HepG2 (cell line): Measurements from ENCODE around the gene KCTD5. TPM values are rescaled to one million over a fixed set of nuclear protein-coding genes. Genes with fewer than 3 reads are reported as not detected.
A peak's percentile ranks its signal among the peaks of the same experiment; 100 is the strongest.
"Not testable (repeated sequence)": the region's sequence is repeated elsewhere in the genome, so short reads cannot be mapped to it uniquely, and the experiment has no call there.

Source experiments
- ATAC-seq: fragments of 200-7000 bp; cut with Tn5 transposase; 3 replicates; pipeline ENCODE4 v1.9.1; 2020; ENCODE audit warnings: mild to moderate bottlenecking, moderate library complexity
- BruUV-seq: library from RNA; stranded (reverse); fragments of 400-500 nt; replicated peaks from 2 replicates; lab custom pipeline; 2021; lab: Mats Ljungman, UMichigan
- CTCF ChIA-PET: fragments of 300-600 bp; formaldehyde crosslinking; extraction: SDS; loops from one replicate; lab custom pipeline; 2021; ENCODE audit warnings: low total read pairs, inconsistent platforms, low intra/inter-chr PET ratio; lab: Yijun Ruan, JAX
- POLR2A ChIA-PET: fragments of 350-600 bp; sonication (Branson Sonifier 250); formaldehyde crosslinking; loops from one replicate; lab custom pipeline; 2020; ENCODE audit warnings: antibody characterized with exemption, inconsistent platforms; lab: Yijun Ruan, JAX
- DNase-seq: peaks from one replicate; pipeline ENCODE4 v3.0.0-alpha.2; 2015; ENCODE audit warnings: low spot score
- FAIRE-seq: peaks from 3 replicates; lab custom pipeline; 2011; peaks lifted over from hg19 to GRCh38; lab: Jason Lieb, UNC
- H2AFZ ChIP-seq: one replicate; pipeline ENCODE4 v1.6.1; 2011; ENCODE audit warnings: low read length, inconsistent platforms
- H3K27ac ChIP-seq: fragments of 300-600 bp; 3 replicates; pipeline ENCODE4 v1.8.0; 2011; ENCODE audit warnings: mixed run types, mild to moderate bottlenecking, mixed read lengths, low read length, inconsistent platforms; ENCODE audit not compliant: insufficient read depth; ENCODE audit errors: extremely low read length
- H3K27me3 ChIP-seq, 2 experiments: fragments of 200-600 bp in 1 of 2; 2 replicates in 1 of 2; 3 replicates in 1 of 2; pipeline versions ENCODE4 v1.6.0 to v1.8.0; 2011; ENCODE audit warnings: low read length in 2 of 2, mild to moderate bottlenecking in 2 of 2, moderate library complexity in 2 of 2, inconsistent platforms in 1 of 2; ENCODE audit not compliant: insufficient read depth in 2 of 2, control insufficient read depth in 1 of 2
- H3K36me3 ChIP-seq, 2 experiments: fragments of 200-600 bp in 1 of 2; replicated peaks in 1 of 2; 2 replicates in 1 of 2; 3 replicates in 1 of 2; pipeline versions ENCODE4 v1.5.1 to v1.8.0; 2011; ENCODE audit warnings: low read length in 2 of 2, inconsistent platforms in 1 of 2; ENCODE audit not compliant: insufficient read depth in 2 of 2, control insufficient read depth in 1 of 2
- H3K4me1 ChIP-seq: 2 replicates; pipeline ENCODE4 v1.5.1; 2012; ENCODE audit warnings: low read length, inconsistent platforms; ENCODE audit not compliant: insufficient read depth
- H3K4me2 ChIP-seq: 2 replicates; pipeline ENCODE4 v1.6.0; 2011; ENCODE audit warnings: low read depth, low read length, inconsistent platforms
- H3K4me3 ChIP-seq, 3 experiments: fragments of 200-600 bp in 1 of 3; sonication (generic), shearing (Covaris generic) in 1 of 3; replicated peaks in 1 of 3; 2 replicates each; pipeline ENCODE4 v1.5.1; 2011 to 2016; ENCODE audit warnings: low read length in 3 of 3, inconsistent platforms in 2 of 3, low read depth in 2 of 3, mild to moderate bottlenecking in 2 of 3, control low read depth in 1 of 3, mixed read lengths in 1 of 3; ENCODE audit not compliant: insufficient read depth in 1 of 3
- H3K79me2 ChIP-seq: one replicate; pipeline ENCODE4 v1.6.1; 2011; ENCODE audit warnings: low read length, inconsistent platforms; ENCODE audit not compliant: insufficient read depth
- H3K9ac ChIP-seq: 2 replicates; pipeline ENCODE4 v1.6.0; 2011; ENCODE audit warnings: mild to moderate bottlenecking, low read depth, low read length, inconsistent platforms; ENCODE audit not compliant: insufficient read depth
- H3K9me3 ChIP-seq: 2 replicates; pipeline ENCODE4 v1.5.1; 2012; ENCODE audit warnings: mild to moderate bottlenecking, low read length
- H4K20me1 ChIP-seq: 2 replicates; pipeline ENCODE4 v1.6.0; 2011; ENCODE audit warnings: inconsistent platforms, mild to moderate bottlenecking, low read length, moderate library complexity; ENCODE audit not compliant: insufficient read depth
- STAG1 ChIP-seq: sonication (generic); formaldehyde crosslinking; IDR thresholded peaks from 2 replicates; pipeline ENCODE4 v1.4.0; 2020; ENCODE audit warnings: missing genetic modification reagents
- WGBS: methylation state at CpG from one replicate; pipeline ENCODE4 v1.1.6; 2017; ENCODE audit warnings: low lambda C conversion rate; 5-methylcytosine and 5-hydroxymethylcytosine counted together
- in situ Hi-C: cut with HindIII; loops from 2 replicates; pipeline ENCODE4 v1.10.0; 2017; ENCODE audit warnings: low pct_unique_long_range_greater_than_20kb; ENCODE audit not compliant: extremely low pct_ligation_motif_present
- intact Hi-C: fragments of 100-400 bp; cut with micrococcal nuclease; formaldehyde crosslinking; loops from one replicate; pipeline ENCODE4 v1.10.0; 2022; ENCODE audit not compliant: unreplicated experiment
- polyA plus RNA-seq, 8 experiments: library from polyadenylated mRNA; depleted of rRNA in 3 of 8; stranded (reverse) in 7 of 8; unstranded in 1 of 8; fragments of >200 nt; fragmentation: Illumina TruSeq in 4 of 8; extraction: Trizol in 4 of 8; gene quantifications; 2 replicates each; pipeline versions ENCODE4 v1.2.1 to v1.2.3, GENCODE V29; 2011 to 2016; ENCODE audit warnings: low read depth in 4 of 8, missing spikeins in 1 of 8, mixed read lengths in 1 of 8; ENCODE audit not compliant: insufficient read depth in 1 of 8
- total RNA-seq, 5 experiments: library from RNA; depleted of rRNA; stranded (reverse); fragments of >200 nt; fragmentation: Illumina TruSeq; extraction: Trizol; gene quantifications; 2 replicates each; pipeline ENCODE4 v1.2.3, GENCODE V29; 2016; ENCODE audit warnings: low read depth in 1 of 5

The KCTD5 gene
- total and polyA plus RNA-seq, 2 of the 13 experiments (the other 11 are each of a cell fraction or from before 2014, with no cell fraction given) = 25.4 to 29.8 TPM

DNA sequence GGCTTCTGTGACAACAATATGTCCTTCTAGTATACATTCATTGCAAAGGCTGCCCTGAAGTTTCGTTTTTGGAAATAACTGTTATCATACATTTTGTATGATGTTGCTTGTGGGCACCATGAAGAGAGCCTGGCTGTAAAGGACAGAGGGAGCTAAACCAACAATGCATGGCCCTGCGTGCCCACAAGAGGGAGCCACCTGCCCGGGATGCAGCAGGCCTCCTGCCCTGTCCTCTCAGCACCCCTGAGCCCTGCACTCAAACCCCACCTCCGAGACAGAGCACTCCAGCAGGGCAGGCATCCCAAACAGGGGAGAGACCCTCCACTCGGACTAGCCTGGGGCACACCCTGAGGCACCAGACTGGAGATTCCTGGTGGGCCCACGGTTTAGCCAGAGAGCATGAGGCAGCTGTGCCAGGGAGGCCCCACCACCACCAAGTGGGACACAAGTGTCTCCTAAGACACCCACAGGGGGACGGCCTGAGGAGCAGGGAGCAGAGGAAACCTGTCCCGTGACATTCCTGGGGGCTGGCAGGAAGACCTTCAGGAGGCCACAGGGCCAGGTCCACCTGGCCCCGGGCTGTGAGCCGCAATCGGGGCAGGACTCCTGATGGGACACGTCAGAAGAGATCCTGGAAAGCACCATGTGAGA lies 43.1 kb upstream of the KCTD5 start:
- peak; percentile 59 for TF ChIP-seq STAG1
- TF ChIP-seq, all 625 proteins: peak for 1; not testable (repeated sequence) for 624
- in situ Hi-C loops, DNase-seq, H3K4me3 ChIP-seq, intact Hi-C loops, H3K36me3 ChIP-seq, H3K9ac ChIP-seq, H2AFZ ChIP-seq, POLR2A ChIA-PET, H3K4me2 ChIP-seq, H4K20me1 ChIP-seq, H3K27ac ChIP-seq, CTCF ChIA-PET, H3K4me1 ChIP-seq, H3K9me3 ChIP-seq, H3K79me2 ChIP-seq, H3K27me3 ChIP-seq, BruUV-seq: not testable (repeated sequence)
- WGBS = 100% methylated on average over 1 of the region's 12 CpGs
- FAIRE-seq (peak; percentile 18), ATAC-seq (peak; percentile 84)

DNA sequence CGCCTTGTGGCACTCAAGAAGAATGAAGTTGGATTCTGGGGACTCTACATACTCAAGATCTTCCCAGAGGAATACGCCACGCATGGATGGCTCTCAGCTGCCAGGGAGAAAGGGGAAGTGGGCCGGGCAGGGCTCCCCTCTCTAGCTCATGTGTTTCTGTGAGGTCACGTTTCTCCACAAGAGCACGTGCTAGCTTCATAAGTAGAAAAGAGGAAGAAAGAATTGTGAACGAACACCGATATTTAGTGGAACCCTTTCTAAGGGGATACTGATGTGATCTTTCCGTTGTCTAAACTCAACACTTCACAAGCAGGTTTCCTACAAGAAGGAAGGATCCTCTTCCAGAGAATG lies 42.6 kb upstream of the KCTD5 start:
- H4K20me1 ChIP-seq, H3K4me2 ChIP-seq, BruUV-seq, H2AFZ ChIP-seq, H3K4me3 ChIP-seq, DNase-seq, H3K9ac ChIP-seq, H3K27ac ChIP-seq, CTCF ChIA-PET, H3K27me3 ChIP-seq, POLR2A ChIA-PET, FAIRE-seq, H3K9me3 ChIP-seq, ATAC-seq, H3K4me1 ChIP-seq, H3K79me2 ChIP-seq, intact Hi-C loops, H3K36me3 ChIP-seq, in situ Hi-C loops: not testable (repeated sequence)
- WGBS = 96% methylated on average over 8 of the region's 9 CpGs

DNA sequence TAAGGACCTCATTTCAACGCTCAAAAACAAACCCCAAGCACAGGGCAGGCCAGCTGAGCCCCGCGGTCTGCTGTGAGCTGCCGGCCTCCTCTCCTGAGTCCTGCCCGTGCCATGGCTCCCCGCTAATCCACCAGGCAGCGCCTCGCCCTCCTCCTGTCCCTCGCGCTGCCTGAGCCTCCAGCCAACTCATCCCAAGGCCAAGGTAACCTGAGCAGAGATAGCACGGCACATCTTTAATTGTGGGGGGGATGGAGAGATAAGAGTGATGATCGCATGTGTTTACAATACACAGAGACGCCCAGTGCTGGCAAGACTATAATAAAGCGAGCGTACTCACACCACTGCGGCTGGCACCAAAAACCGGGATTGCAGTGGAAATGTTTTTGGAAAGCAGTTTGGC lies 39.8 kb upstream of the KCTD5 start:
- H2AFZ ChIP-seq, H3K4me3 ChIP-seq, H4K20me1 ChIP-seq, H3K9ac ChIP-seq, BruUV-seq, H3K79me2 ChIP-seq, FAIRE-seq, H3K4me1 ChIP-seq, DNase-seq, H3K27ac ChIP-seq, POLR2A ChIA-PET, ATAC-seq, intact Hi-C loops, in situ Hi-C loops, CTCF ChIA-PET, H3K27me3 ChIP-seq, H3K36me3 ChIP-seq, H3K9me3 ChIP-seq, H3K4me2 ChIP-seq: not testable (repeated sequence)
- WGBS = no CpG with 5 or more reads among the region's 17 CpGs

DNA sequence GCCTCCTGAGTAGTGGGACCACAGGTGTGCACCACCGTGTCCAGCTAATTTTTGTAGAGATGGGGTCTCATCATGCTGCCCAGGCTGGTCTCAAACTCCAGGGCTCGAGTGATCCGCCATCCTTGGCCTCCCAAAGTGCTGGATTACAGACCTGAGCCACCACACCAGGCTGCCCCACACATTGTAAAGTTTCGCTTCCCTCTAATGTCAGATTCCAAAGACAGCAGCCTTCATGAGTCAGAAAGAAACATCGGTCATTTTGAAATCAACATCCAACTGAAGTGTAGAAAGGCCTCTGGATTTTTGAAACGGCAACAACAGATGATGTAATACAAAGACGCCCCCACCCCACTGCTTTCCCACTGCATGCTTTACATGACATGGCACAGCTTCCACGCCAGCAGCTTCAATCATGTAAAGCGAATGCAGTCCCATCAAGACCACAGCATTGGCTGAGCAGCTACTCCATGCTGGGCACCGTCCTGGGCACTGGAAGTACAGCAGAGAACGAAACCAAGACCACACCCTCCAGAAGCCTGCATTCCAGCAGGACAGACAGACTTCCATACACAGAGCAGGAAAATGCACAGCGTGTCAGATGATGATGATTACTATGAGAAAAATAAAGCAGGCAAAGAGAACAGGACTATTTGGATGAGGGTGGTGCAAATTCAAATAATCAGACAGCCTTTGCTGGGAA lies 37.4 kb upstream of the KCTD5 start:
- H4K20me1 ChIP-seq, CTCF ChIA-PET, H3K27ac ChIP-seq, H3K4me2 ChIP-seq, H3K9me3 ChIP-seq, H3K27me3 ChIP-seq, ATAC-seq, POLR2A ChIA-PET, in situ Hi-C loops, intact Hi-C loops, H3K36me3 ChIP-seq, H2AFZ ChIP-seq, FAIRE-seq, BruUV-seq, H3K9ac ChIP-seq, DNase-seq, H3K4me3 ChIP-seq: not testable (repeated sequence)
- no CpG with 5 or more reads among the region's 12 CpGs for WGBS
- Histone ChIP-seq H3K79me2 (peaks cover 20% of the 10 kb centered on the region), H3K4me1 (peaks cover 21% of the 10 kb centered on the region)
